ENCODE measurements around the gene CDCA4. TPM values are rescaled to one million over a fixed set of nuclear protein-coding genes. Genes with fewer than 3 reads are reported as not detected.
A peak's percentile ranks its signal among the peaks of the same experiment; 100 is the strongest.

Gene CDCA4
- total RNA-seq, 1 donor from 2014 or later = 2.0 TPM

GRCh38 chr14:104966981-104967385, 53.9 kb downstream of the CDCA4 start:
- DNase-seq = no peak
- peaks cover 39% of the 10 kb centered on the region for H3K27me3 ChIP-seq (ENCODE audit: low read depth)
- no peaks in the 10 kb centered on the region for H3K36me3 ChIP-seq
- TF ChIP-seq CTCF (IDR thresholded peaks at IDR 0.05; ENCODE audit: borderline replicate concordance) = no peak
- no peaks in the 10 kb centered on the region for H3K9me3 ChIP-seq (replicated peaks)
- H3K4me1 ChIP-seq = peaks cover 43% of the 10 kb centered on the region
- H3K27ac ChIP-seq (replicated peaks) = peak overlapping the region; percentile 83
- intact Hi-C loops (cut with micrococcal nuclease) = no loop called here
- peak overlapping the region; percentile 60 for H3K4me3 ChIP-seq

- peaks cover 40% of the 10 kb centered on the region for H3K27me3 ChIP-seq (ENCODE audit: low read depth)
- H3K27ac ChIP-seq (replicated peaks) = peak overlapping the region; percentile 83
- TF ChIP-seq CTCF (IDR thresholded peaks at IDR 0.05; ENCODE audit: borderline replicate concordance) = no peak
- peaks cover 43% of the 10 kb centered on the region for H3K4me1 ChIP-seq
- no peak for DNase-seq
- H3K36me3 ChIP-seq = no peaks in the 10 kb centered on the region
- H3K4me3 ChIP-seq = no peak overlapping the region
- intact Hi-C loops (cut with micrococcal nuclease) = no loop called here
- H3K9me3 ChIP-seq (replicated peaks) = no peaks in the 10 kb centered on the region
These were observed 54.5 kb downstream of the CDCA4 start for GRCh38 chr14:104966261-104966865.

- Histone ChIP-seq H3K27me3 (ENCODE audit: low read depth) (peaks cover 45% of the 10 kb centered on the region), H3K4me1 (peaks cover 36% of the 10 kb centered on the region), H3K27ac (replicated peaks) (no peak overlapping the region), H3K36me3 (no peaks in the 10 kb centered on the region), H3K4me3 (no peak overlapping the region), H3K9me3 (replicated peaks) (no peaks in the 10 kb centered on the region)
- DNase-seq = peak; percentile 10
- intact Hi-C loops (cut with micrococcal nuclease) = no loop called here
- TF ChIP-seq CTCF (IDR thresholded peaks at IDR 0.05; ENCODE audit: borderline replicate concordance) = no peak
These were observed 55.2 kb downstream of the CDCA4 start for GRCh38 chr14:104965561-104966231.

- Histone ChIP-seq H3K4me3 (no peak overlapping the region), H3K36me3 (no peaks in the 10 kb centered on the region), H3K4me1 (peaks cover 30% of the 10 kb centered on the region), H3K9me3 (replicated peaks) (no peaks in the 10 kb centered on the region), H3K27me3 (ENCODE audit: low read depth) (peaks cover 52% of the 10 kb centered on the region), H3K27ac (replicated peaks) (no peak overlapping the region)
- no peak for TF ChIP-seq CTCF (IDR thresholded peaks at IDR 0.05; ENCODE audit: borderline replicate concordance)
- DNase-seq = no peak
- intact Hi-C loops (cut with micrococcal nuclease) = no loop called here
These were observed 56.3 kb downstream of the CDCA4 start for GRCh38 chr14:104964546-104964945.

Other genes starting within 250 kb of the CDCA4 start
- 144 TPM for gene AKT1, start 225.3 kb downstream of the CDCA4 start, total RNA-seq
- 5.7 TPM for gene ZBTB42, start 220.0 kb downstream of the CDCA4 start, total RNA-seq
- gene CEP170B, start 155.8 kb downstream of the CDCA4 start, total RNA-seq = 11.7 TPM
- 0.44 TPM for gene PLD4, start 96.2 kb downstream of the CDCA4 start, total RNA-seq
- 2.5 TPM for gene AHNAK2, start 42.7 kb downstream of the CDCA4 start, total RNA-seq
- 2.4 TPM for gene CLBA1, start 35.3 kb downstream of the CDCA4 start, total RNA-seq
- 1.0 TPM for gene GPR132, start 44.3 kb upstream of the CDCA4 start, total RNA-seq
- gene JAG2, start 147.7 kb upstream of the CDCA4 start, total RNA-seq = 26.1 TPM
- gene NUDT14, start 160.2 kb upstream of the CDCA4 start, total RNA-seq = 22.9 TPM
- gene BTBD6, start 227.4 kb upstream of the CDCA4 start, total RNA-seq = 45.3 TPM